Inferior parietal cortex (tissue), 1 donor: ENCODE results near the gene CDC42SE2.
A peak's percentile ranks its signal among the peaks of the same experiment; 100 is the strongest.
"Not testable (repeated sequence)": the region's sequence is repeated elsewhere in the genome, so short reads cannot be mapped to it uniquely, and the experiment has no call there.

Source experiments
- DNase-seq: peaks from one replicate; pipeline ENCODE4 v3.0.0-alpha.2; 2016; ENCODE audit errors: extremely low spot score

The CDC42SE2 gene

GRCh38 chr5:131389869-131390265 is 126.0 kb downstream of the CDC42SE2 start:
- DNase-seq: no peak

- no peak for DNase-seq
Observed at GRCh38 chr5:131392466-131393095, 128.7 kb downstream of the CDC42SE2 start.

- DNase-seq: peak; percentile 71
Observed at GRCh38 chr5:131393498-131393968, 129.7 kb downstream of the CDC42SE2 start.

GRCh38 chr5:131394128-131394527 is 130.3 kb downstream of the CDC42SE2 start:
- DNase-seq: no peak

- DNase-seq: no peak
Observed at GRCh38 chr5:131396015-131396414, 132.2 kb downstream of the CDC42SE2 start.

- no peak for DNase-seq
Observed at GRCh38 chr5:131396630-131397273, 132.9 kb downstream of the CDC42SE2 start.

GRCh38 chr5:131399007-131399406 is 135.2 kb downstream of the CDC42SE2 start:
- DNase-seq: not testable (repeated sequence)

- DNase-seq: no peak
Observed at GRCh38 chr5:131400585-131400984, 136.7 kb downstream of the CDC42SE2 start.

GRCh38 chr5:131405674-131406073 is 141.8 kb downstream of the CDC42SE2 start:
- DNase-seq: no peak

GRCh38 chr5:131406076-131406475 is 142.2 kb downstream of the CDC42SE2 start:
- DNase-seq: no peak

- DNase-seq: no peak
Observed at GRCh38 chr5:131406975-131407638, 143.3 kb downstream of the CDC42SE2 start.

GRCh38 chr5:131413605-131414559 is 150.0 kb downstream of the CDC42SE2 start:
- no peak for DNase-seq

GRCh38 chr5:131416729-131417128 is 152.9 kb downstream of the CDC42SE2 start:
- no peak for DNase-seq

- peak; percentile 92 for DNase-seq
Observed at GRCh38 chr5:131417240-131417869, 153.5 kb downstream of the CDC42SE2 start.

GRCh38 chr5:131418846-131419245 is 155.0 kb downstream of the CDC42SE2 start:
- no peak for DNase-seq

- DNase-seq: no peak
Observed at GRCh38 chr5:131419877-131420276, 156.0 kb downstream of the CDC42SE2 start.

GRCh38 chr5:131423056-131423455 is 159.2 kb downstream of the CDC42SE2 start:
- DNase-seq: no peak

- no peak for DNase-seq
Observed at GRCh38 chr5:131426011-131426410, 162.2 kb downstream of the CDC42SE2 start.

GRCh38 chr5:131430794-131431193 is 166.9 kb downstream of the CDC42SE2 start:
- DNase-seq: no peak

- DNase-seq: no peak
Observed at GRCh38 chr5:131431794-131432193, 167.9 kb downstream of the CDC42SE2 start.

GRCh38 chr5:131433109-131433508 is 169.3 kb downstream of the CDC42SE2 start:
- DNase-seq: no peak
